ENCODE measurements around the gene CARNS1.

Gene CARNS1

DNA sequence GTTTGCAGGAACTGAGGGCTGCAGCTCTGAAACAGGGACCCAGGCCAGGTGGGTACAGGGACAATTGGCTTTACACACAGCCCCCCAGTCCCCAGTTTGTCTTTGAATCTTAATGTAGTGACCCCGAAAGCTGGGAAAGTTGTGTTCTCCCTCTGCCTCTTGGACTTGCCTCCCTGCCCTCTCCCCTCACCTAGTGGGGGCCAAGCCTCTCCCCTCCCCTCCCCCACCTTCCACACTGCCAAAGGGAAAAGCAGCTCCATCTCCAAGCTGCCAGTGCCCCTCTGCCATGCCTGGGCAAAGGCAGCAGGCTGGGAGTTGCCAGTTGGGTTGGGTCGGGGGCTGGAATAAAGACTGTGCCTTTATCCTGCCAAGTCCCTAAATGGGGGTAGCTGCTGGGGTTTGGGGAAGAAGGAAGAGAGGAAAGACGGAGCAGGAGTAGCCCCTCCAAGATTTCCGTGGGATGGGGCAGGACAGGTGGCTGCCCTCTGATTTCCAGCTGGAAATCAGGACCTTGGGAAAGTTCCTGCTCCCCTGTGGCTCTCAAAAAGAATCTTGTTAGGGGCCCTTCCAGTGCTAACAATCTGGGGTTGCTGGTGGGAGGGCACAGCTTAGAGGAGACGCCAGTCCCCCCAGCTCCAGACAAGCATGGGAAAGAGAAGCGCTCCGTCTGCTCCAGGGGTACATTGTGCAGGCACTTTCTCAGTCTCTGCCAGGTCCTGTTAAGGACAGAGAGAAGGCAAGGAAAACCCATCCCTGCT lies 39.2 kb upstream of the CARNS1 start:
- no peak for DNase-seq

DNA sequence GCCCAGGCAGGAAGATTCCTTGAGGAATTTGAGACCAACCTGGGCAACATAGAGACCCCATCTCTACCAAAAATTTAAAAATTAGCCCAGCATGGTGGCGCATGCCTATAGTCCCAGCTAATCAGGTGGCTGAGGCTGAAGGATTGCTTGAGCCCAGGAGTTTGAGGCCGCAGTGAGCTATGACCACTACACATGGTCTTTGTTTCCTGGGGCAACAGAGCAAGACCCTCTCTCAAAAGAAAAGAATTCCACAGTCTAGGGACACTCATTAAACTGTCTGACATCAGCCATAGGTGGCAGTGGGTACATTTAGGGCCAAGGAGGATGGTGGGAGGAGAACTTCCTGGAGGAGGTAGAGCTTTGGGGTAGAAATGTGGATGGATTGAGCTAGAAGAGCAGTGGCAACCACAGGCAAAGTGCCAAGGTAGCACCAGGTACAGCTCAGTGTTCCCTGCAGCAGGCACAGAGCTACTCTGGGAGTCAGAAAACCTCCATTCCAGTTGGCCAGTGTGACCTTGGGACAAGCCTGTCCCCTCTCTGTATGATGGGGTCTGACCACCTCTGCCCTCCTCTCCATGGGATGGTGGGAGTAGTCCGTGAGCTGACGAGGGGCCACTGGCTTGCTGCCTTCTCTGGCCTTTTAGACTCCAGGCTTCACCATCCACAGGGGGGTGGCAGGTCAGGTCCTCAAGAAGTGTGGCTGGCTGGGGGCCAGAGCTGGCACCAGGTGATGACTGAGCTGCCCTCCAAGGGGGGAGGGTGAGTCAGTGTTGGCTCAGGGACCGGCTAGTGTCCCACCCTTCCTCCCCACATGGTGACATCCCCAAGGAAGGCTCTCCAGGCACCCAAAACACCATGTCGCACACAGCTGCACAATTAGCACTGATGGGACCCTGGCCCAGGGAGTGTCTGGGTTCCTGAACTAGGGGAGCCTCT lies 38.3 kb upstream of the CARNS1 start:
- peak; percentile 25 for DNase-seq

DNA sequence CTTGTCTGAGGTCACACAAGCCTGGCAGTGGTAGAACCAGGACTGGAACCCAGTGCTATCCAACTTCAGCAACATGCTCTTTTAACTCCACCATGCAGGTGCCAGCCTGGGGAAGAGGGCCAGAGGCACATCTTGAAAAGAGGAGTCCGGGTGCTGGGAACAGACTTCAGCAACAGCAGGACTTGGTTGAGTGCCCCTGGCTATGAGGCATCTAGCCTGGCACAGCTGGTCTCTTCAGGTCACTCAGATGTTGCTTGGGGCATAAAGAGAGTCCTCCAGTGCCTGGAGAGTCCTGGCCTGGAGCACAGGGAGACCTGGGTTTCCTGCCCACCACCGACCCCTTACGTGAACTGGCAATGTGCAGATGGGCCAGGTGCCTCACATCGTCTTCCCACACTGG lies 36.9 kb upstream of the CARNS1 start:
- no peak for DNase-seq

DNA sequence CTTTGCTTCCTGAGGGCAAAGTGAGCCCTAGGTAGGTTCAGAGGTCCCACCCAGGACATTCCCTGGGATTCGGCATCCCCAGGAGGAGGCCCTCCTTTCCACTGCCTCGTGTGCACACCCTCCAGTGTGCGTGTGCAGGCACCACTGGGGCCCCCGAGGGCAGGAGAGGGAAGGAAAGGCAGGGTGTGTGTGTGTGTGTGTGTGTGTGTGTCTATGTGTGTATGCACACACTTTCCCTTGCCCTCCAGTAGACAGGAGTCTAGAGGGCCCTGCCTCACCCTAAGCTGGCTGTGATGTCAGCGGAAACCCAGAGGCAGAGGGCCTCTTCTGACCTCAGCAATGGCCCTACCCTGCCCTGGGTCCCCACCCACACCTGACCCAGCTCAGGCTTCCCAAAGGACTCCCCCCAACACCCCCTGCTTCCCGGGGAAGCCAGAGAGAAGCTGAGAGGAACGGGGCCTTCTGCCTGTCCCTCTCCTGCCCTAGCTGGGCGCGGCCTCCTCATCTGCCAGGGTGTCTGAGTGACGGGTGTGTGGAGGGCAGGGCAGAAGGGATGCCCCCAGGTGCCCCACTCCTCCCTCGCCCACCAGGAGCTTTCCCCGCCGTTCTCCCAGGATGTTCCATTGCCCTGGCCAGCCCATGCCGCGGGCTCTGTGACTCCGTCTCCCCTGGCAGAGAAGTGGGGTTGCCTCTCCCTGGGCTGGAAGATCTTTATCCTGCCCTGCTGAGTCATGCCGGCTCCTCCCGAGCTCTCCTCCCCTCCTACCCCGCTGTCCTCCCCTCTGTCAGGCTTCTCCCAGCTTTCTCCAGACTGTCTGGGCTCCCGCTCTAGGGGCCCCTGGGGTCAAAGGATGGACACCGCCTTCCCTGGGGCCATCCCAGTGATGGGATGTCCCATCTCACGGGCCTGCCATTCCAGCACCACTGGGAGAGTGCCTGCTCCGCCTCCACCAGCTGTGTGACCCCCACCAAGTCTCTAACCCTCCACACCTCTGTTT lies 36.1 kb upstream of the CARNS1 start:
- DNase-seq, result peak; percentile 48

DNA sequence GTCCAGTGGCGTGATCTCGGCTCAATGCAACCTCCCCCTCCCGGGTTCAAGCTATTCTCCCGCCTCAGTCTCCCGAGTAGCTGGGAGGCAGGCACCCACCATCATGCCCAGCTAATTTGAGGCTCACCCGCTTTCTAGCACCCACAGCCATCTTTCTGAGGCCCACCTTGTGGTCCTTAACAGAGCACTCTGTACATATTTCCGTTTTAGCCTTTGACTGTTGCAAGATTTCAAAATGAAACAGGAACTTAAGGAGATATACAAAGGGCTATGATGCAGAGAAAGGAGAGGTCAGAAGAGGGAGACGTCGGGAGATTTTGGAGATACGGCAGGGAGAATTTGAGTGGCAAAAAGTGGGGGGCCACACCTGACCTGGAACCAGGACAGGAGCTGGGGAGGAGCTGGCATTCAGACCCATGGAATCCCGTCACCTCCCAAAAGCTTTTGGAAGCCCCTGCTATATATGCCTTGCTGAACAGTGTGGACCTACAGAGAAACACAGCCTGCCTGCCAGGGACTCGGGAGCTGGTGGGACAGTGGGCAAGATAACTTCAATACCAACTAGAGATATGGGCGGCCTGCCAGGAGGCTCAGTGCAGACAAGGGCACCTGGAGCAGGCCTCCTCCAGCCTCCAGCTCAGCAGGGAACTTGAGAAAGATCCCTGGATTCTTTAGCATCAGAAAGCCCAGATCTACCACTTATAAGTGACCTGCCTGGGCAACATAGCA lies 34.1 kb upstream of the CARNS1 start:
- DNase-seq, result peak; percentile 68

DNA sequence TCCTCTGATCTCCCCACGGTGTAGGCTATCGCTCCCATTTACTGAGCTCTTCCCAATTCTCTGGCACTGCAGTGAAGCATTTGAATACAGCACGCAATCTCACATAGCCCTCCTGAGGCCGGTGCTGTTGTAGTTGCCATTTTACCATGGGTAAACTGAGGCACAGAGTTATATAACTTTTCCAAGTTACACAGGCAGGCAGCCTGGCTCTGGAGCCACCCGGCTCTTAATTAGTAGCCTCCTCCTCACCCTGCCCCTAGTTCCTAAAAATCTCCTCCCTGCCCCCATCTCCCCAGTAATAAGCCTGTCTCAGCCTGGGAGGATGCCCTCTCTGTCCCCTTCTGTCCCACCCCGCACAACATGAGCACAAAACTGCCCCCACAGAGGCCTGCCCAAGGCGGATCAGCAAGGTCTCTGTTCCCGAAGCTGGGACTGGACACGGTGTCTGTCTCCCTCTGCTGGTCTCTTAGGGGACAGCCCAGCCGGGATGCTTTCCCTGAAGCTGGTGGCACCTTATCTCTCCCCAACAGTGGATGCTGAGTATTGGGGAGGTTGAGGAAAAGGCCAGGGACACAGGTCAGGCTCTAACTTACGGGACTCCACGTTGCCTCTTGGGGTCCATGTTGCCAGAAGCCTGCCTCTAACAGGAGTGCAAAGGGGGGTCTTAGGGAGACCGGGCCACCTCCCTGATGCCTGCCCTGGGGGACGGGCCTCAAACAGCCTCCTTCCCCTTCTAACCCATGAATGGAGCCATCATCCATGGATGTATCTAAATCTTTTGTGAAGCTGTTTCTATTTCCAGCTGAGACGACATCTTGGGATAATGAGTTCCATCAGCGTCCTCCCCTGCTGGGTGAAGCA lies 33.0 kb upstream of the CARNS1 start:
- peak; percentile 93 for DNase-seq

DNA sequence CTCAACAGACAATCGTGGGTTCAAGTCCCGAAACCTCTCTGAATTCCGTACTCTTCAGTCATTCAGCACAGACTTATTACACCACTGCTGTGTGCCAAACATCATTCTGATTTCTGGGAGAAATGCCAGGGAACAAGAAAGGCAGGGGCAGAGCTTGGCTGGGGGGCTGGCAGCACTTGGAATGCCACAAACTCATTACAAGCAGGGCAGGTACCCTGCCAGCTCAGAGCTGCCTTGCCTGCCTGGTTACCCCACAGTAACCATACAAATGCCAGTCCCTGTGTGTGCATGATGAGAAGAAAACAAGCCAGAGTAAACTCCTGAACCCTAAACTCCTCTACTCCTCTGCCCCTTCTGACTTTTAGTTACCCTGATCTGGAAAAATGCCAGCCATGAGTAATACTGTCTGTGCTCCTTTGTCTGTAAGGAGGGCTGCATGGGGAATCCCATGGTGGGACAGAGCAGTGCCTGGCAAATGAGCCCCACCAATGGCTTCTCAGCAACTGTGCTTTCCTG lies 30.6 kb upstream of the CARNS1 start:
- DNase-seq, result peak; percentile 67

DNA sequence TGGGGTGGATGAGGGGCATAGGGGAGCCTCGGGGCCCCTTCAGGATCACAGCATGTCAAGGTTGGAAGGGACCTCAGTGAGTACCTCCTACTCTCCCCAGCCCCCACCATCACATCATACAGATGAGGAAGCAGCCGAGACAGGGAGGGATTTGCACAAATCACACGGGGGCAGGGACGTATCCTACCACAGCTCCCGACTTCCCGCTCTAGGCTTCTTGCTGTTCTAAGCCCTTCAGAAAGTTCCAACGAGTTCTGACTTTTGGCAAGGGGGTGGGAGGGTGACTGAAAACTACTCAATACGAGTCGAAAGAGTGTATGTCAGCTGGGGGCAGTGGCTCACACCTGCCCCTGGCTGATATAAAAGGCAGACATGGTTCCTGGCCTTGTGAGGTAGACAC lies 28.4 kb upstream of the CARNS1 start:
- DNase-seq, result no peak

DNA sequence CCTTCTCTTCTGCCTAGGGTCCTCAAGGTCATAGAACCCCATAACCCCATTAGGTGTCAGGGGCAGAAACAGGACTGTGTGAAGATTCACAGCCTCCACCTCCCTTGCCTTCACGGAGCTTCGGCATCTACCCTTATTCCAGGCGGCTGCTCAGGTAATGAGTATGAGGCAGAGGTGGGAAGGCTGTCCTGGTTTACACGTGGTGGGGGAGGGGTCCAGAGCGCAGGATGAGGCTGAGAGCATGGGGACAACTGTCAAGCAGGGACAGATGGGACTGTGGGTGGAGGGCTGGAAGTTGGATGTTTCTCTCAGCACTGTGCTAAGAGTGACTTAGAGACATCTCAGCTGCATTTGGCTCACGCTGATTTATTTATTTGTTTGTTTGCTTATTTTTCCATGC lies 28.0 kb upstream of the CARNS1 start:
- no peak for DNase-seq

DNA sequence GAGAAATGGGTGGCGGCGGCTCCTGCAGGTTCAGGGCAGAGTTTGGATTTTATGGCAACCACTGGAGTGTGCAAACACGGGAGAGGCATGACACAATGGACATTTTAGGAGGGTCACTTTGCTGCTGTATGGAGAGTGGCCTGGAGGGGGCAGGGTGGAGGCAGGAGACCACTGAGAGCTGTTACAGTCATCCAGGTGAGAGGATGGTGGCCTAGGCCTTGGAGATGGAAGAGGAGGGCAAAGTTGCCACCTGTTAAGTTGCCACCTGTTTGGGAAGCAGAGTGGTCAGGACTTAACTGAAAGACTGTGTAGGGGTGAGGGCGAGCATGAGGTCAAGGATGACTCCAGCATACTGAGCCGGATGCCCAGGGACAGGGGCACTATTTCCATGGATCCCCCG lies 26.0 kb upstream of the CARNS1 start:
- peak; percentile 71 for DNase-seq

DNA sequence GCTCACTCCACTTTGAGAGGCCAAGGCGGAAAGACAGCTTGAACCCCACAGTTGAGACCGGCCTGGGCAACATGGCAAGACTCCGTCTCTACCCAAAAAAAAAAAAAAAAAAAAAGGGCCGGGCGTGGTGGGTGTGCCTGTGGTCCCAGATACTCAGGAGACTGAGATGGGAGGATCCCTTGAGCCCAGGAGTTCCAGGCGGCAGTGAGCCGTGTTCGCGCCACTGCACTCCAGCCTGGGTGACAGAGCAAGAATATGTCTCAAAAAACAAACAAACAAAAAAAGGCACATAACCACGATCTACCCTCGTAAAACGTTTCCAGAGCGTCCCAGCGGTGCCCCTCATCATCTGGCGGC lies 24.6 kb upstream of the CARNS1 start:
- DNase-seq, result no peak

DNA sequence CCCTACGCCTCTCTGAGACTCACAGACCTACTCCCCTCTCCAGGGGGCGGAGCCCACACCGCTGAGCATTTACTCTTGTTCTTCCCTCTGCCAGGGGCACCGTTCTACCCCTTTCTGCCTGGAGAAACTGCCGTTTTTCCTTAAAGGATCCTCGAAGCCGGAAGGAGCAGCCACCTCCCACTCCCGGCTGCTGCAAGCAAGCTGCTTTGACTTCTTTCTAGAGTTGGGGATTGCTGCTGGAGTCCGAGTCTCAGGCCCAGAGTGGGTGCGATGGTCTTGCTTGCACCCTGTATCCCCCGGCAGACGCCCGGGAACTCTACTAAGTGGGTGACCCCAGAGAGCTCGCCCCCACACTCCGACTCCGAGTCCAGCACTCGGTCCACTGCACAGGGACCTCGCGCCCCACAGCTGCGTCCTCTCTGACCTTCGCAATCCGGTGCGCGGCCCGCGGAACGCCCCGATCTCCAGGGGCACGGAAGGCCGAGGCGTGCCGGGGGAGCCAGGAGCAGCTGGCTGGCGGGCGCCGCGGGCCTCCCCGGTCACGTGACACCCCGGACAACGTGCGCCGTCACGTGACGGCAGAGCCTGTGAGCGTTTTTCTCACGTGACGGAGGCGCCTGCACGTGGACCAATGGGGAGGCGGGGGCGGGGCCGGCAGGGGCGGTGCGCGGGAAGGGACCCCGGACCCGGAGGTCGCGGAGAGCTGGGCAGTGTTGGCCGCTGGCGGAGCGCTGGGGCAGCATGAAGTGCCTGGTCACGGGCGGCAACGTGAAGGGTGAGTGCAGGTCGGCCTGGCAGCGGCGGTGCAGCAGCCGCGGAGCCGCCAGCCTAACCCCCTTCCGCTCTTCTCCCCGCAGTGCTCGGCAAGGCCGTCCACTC lies 23.9 kb upstream of the CARNS1 start, which contains the start of gene RAD9A:
TSS of gene RAD9A (plus strand) at position 683 of the 879 bp plus-strand sequence. CDS start at position 742, 59 bp downstream.
- DNase-seq, result peak; percentile 98

DNA sequence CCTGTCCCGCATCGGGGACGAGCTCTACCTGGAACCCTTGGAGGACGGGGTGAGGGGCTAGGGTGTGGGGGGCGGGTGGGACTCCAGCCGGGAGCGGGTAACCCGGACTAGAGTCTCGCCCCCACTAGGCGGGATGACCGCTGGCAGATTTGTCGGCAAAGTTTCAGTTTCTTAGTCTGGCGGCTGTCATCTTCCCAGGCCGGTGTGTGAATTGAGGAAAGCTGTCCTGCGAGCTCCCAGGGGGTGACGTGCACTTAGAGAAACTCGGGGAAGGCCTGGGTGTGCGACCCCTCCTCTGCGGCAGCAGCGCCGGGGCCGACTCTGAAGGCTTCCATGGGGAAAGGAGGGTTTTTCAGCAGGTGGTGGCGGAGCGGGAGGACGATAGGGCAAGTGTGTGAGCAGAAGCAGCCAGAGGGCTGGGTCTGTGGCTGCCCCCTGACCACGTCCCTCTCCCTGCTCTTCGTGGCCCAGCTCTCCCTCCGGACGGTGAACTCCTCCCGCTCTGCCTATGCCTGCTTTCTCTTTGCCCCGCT lies 23.2 kb upstream of the CARNS1 start:
- peak; percentile 44 for DNase-seq

DNA sequence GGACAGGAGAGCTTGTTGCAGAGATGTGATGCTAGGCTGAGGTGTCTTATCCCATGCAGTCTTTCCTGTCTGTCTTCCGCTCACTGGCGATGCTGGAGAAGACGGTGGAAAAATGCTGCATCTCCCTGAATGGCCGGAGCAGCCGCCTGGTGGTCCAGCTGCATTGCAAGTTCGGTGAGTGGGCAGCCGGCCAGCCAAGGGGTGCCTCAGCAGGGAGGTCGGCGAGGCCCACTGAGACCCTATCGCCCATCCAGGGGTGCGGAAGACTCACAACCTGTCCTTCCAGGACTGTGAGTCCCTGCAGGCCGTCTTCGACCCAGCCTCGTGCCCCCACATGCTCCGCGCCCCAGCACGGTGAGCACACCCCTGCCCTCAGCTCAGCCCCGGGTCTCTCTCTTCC lies 22.0 kb upstream of the CARNS1 start:
- no peak for DNase-seq

DNA sequence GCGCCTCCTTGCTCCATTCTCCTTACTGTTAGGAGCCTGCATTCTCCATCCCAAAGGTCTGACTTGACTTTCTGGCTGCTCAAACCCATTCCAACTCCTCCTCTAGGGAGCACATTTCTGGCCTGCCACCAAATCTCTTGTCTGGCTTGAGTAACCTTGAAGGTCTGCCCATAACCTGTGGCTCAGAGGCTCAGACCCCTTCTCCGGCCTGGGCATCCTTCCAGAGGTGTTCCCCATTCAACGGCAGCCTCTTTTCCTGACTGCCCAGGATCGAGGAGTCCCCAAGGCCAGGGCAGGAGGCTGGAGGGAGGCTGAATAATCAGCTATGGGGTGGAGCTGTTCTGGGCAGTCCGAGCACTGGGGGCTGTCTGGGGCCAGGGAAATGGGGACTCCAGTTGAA lies 21.5 kb upstream of the CARNS1 start:
- no peak for DNase-seq

DNA sequence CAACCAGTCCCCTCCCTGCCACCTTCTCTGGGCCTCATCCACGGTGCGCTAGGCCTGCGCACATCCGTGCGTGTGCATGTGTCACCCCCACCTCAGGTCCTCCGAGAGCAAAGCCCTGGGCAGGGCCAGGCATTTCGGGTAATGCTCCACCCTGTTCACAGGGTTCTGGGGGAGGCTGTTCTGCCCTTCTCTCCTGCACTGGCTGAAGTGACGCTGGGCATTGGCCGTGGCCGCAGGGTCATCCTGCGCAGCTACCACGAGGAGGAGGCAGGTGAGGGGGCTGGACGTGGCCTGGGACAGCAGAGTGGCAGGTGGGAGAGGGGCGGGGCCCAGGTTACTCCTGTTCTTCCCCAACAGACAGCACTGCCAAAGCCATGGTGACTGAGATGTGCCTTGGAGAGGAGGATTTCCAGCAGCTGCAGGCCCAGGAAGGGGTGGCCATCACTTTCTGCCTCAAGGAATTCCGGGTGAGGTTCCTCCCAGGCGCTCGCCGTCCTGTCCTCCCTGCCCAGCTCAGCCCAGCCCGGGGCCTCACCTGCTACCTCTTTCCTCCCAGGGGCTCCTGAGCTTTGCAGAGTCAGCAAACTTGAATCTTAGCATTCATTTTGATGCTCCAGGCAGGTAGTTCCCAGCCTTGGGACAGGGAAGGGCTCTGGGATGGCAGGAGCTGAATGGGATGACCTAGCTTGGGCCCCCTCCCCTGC lies 19.8 kb upstream of the CARNS1 start:
- DNase-seq, result no peak

DNA sequence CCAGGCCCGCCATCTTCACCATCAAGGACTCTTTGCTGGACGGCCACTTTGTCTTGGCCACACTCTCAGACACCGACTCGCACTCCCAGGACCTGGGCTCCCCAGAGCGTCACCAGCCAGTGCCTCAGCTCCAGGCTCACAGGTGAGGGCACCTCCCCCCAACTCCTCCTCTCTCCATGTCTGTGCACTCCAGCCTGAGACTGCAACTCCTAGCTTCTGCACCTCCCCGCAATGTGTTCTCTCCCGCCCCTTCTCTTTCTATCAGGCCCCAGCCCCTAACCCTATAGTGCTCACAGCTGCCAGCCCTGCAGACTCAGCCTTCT lies 19.3 kb upstream of the CARNS1 start:
- DNase-seq, result no peak

DNA sequence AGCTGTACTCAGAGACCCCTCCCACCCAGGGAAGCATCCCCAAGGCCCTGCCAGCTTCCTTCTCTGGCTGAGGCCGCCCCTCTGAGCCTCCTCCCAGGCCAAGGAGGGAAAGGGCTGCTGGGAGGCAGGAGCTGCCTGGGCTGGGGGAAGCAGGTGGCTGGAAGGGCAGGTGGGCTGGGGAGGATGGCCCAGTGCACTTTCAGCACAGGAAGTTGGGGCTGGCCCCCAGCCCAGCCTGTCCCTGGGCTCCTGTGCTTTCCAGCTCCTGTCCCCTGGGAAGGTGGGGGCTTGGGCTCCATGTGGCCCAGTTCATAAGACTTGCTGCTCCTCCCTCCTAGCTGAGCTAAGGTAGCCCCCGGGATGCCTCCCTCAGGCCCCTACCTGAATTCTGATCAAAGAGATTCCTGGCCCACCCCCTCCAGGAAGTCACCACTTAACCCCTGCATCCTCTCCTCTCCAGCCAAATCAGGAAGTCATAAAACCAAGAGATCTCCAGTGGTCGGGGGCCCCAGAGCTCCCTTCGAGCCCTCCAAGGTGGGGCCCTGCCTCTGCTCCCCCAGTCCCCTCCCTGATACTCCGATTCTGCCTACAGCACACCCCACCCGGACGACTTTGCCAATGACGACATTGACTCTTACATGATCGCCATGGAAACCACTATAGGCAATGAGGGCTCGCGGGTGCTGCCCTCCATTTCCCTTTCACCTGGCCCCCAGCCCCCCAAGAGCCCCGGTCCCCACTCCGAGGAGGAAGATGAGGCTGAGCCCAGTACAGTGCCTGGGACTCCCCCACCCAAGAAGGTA lies 18.7 kb upstream of the CARNS1 start:
- no peak for DNase-seq

All from hematopoietic multipotent progenitor cell treated with erythropoietin and hydrocortisone succinate and interleukin-3 and kit ligand, for 6 days (in vitro differentiated cells).